PC-3 (cell line): Measurements from ENCODE around the gene TMEM140. TPM values are rescaled to one million over a fixed set of nuclear protein-coding genes. Genes with fewer than 3 reads are reported as not detected.

Experiments
- ATAC-seq: fragments of 200-7000 bp; cut with Tn5 transposase; 2 replicates; pipeline ENCODE4 v1.9.1; 2020; ENCODE audit warnings: mild to moderate bottlenecking, moderate library complexity
- BruUV-seq: library from RNA; stranded (reverse); fragments of 400-500 nt; replicated peaks from 2 replicates; lab custom pipeline; 2021; lab: Mats Ljungman, UMichigan
- CTCF ChIA-PET: fragments of 300-600 bp; sonication (Branson Sonifier 250); formaldehyde crosslinking; loops from one replicate; lab custom pipeline; 2022; ENCODE audit warnings: antibody characterized with exemption; lab: Charles Lee
- POLR2A ChIA-PET: fragments of 300-600 bp; sonication (Branson Sonifier 250); formaldehyde crosslinking; loops from one replicate; lab custom pipeline; 2022; ENCODE audit warnings: antibody characterized with exemption; ENCODE audit not compliant: unreplicated experiment; lab: Charles Lee
- DNase-seq: peaks from one replicate; pipeline ENCODE4 v3.0.0-alpha.2; 2015
- H2AFZ ChIP-seq: fragments of 300-600 bp; sonication (generic); 2 replicates; pipeline ENCODE4 v1.6.0; 2016; ENCODE audit warnings: antibody characterized with exemption, low read length
- H3F3A ChIP-seq: fragments of 300-600 bp; sonication (generic); one replicate; pipeline ENCODE4 v1.6.0; 2017; ENCODE audit warnings: antibody characterized with exemption, low read length, control low read depth, mild to moderate bottlenecking; ENCODE audit not compliant: unreplicated experiment
- H3K27ac ChIP-seq: fragments of 300-600 bp; sonication (generic); 2 replicates; pipeline ENCODE4 v1.5.1; 2016; ENCODE audit warnings: mild to moderate bottlenecking, low read length
- H3K27me3 ChIP-seq: fragments of 300-600 bp; sonication (generic); 2 replicates; pipeline ENCODE4 v1.6.1; 2016; ENCODE audit warnings: low read length, mixed read lengths
- H3K36me3 ChIP-seq: fragments of 300-600 bp; sonication (generic); 2 replicates; pipeline ENCODE4 v1.6.1; 2016; ENCODE audit warnings: low read depth, mixed run types, low read length, mixed read lengths
- H3K4me1 ChIP-seq: fragments of 300-600 bp; sonication (generic); 2 replicates; pipeline ENCODE4 v1.5.1; 2016; ENCODE audit warnings: low read length; ENCODE audit not compliant: insufficient read depth
- H3K4me2 ChIP-seq: fragments of 300-600 bp; sonication (generic); 2 replicates; pipeline ENCODE4 v1.6.0; 2016; ENCODE audit warnings: low read length
- H3K4me3 ChIP-seq: fragments of 300-600 bp; sonication (generic); 2 replicates; pipeline ENCODE4 v1.5.1; 2016; ENCODE audit warnings: mild to moderate bottlenecking, low read length, mixed read lengths
- H3K79me2 ChIP-seq: fragments of 300-600 bp; sonication (generic); 2 replicates; pipeline ENCODE4 v1.6.1; 2017; ENCODE audit warnings: low read length, mixed read lengths
- H3K9ac ChIP-seq: fragments of 300-600 bp; sonication (generic); 2 replicates; pipeline ENCODE4 v1.6.0; 2016; ENCODE audit warnings: mild to moderate bottlenecking, low read length
- H3K9me2 ChIP-seq: fragments of 300-600 bp; sonication (generic); replicated peaks from 2 replicates; pipeline ENCODE4 v1.6.1; 2016; ENCODE audit warnings: mixed run types, low read length, mixed read lengths
- H3K9me3 ChIP-seq: fragments of 300-600 bp; sonication (generic); 2 replicates; pipeline ENCODE4 v1.6.1; 2016; ENCODE audit warnings: low read length, mixed read lengths
- H4K20me1 ChIP-seq: fragments of 300-600 bp; sonication (generic); 2 replicates; pipeline ENCODE4 v1.6.1; 2016; ENCODE audit warnings: low read length, mixed read lengths
- EZH2 ChIP-seq: fragments of 300-600 bp; sonication (generic); IDR thresholded peaks from one replicate; pipeline ENCODE4 v1.6.1; 2017; ENCODE audit warnings: antibody characterized with exemption, mild to moderate bottlenecking, low read length; ENCODE audit not compliant: unreplicated experiment
- EZH2phosphoT487 ChIP-seq: fragments of 300-600 bp; sonication (generic); IDR thresholded peaks from 2 replicates; pipeline ENCODE4 v1.6.1; 2018; ENCODE audit warnings: mild to moderate bottlenecking, antibody characterized with exemption, low read length, borderline replicate concordance
- intact Hi-C: fragments of 100-400 bp; cut with micrococcal nuclease; formaldehyde crosslinking; loops from 2 replicates; pipeline ENCODE4 v1.9.0; 2023
- total RNA-seq: library from RNA; depleted of rRNA; stranded (reverse); fragments of >200 nt; gene quantifications from 2 replicates; pipeline ENCODE4 v1.2.3, GENCODE V29; 2014
- TF ChIP-seq, protein P1 (sequence below): fragments of 300-600 bp; sonication (generic); conservative IDR thresholded peaks from 2 replicates; pipeline ENCODE4 v1.5.1; 2017; ENCODE audit warnings: antibody characterized with exemption, low read depth, mild to moderate bottlenecking, low read length

Gene TMEM140
- total RNA-seq, 1 experiment from 2014 or later, result not detected

DNA sequence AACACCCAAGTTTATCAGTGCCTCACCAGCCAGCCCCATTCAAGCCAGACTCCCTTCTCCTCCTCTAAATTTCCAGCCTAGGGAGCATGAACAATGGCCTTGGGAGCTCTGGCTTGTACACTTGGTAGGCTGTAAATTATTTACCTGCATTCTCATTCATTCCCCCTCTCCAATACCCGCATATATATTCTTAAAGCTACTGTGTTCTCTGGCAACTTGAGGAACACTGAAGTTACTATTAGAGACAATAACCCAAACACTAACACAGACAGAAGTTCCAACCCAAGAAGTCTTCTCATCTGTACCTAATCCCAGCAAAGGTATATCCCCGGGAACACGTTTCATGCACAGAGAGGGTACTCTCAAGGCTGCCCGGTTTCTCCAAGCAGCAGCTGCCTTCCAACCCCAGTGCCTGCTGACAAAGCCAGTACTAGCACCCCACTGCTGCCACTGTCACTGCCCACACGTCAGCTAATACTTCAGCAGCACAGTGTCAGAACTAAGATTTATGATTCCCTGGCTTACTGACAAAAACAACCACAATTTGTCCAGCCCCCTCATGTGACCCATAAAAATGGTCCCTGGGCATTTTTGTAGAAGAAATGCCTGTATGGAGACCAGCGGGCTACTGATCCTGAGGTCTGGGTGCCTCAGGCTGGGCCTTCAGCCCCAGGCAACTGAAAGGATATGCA, 60.4 kb downstream of the TMEM140 start:
- H3K9ac ChIP-seq, result no peak overlapping the region
- no peaks in the 10 kb centered on the region for H3K79me2 ChIP-seq
- no peak overlapping the region for H3K27ac ChIP-seq
- no peak overlapping the region for H3K4me3 ChIP-seq
- CTCF ChIA-PET, result no interaction called here
- DNase-seq (no peak), ATAC-seq (no peak)
- no peaks in the 10 kb centered on the region for H3K27me3 ChIP-seq
- POLR2A ChIA-PET, result no interaction called here
- no TSS peak for BruUV-seq
- H4K20me1 ChIP-seq, result no peaks in the 10 kb centered on the region
- no peak overlapping the region for H3K4me2 ChIP-seq
- H3K9me2 ChIP-seq, result no peaks in the 10 kb centered on the region
- H3F3A ChIP-seq, result no peaks in the 10 kb centered on the region
- TF ChIP-seq EZH2phosphoT487 (no peak), EZH2 (no peak)
- TF ChIP-seq, protein P1, sequence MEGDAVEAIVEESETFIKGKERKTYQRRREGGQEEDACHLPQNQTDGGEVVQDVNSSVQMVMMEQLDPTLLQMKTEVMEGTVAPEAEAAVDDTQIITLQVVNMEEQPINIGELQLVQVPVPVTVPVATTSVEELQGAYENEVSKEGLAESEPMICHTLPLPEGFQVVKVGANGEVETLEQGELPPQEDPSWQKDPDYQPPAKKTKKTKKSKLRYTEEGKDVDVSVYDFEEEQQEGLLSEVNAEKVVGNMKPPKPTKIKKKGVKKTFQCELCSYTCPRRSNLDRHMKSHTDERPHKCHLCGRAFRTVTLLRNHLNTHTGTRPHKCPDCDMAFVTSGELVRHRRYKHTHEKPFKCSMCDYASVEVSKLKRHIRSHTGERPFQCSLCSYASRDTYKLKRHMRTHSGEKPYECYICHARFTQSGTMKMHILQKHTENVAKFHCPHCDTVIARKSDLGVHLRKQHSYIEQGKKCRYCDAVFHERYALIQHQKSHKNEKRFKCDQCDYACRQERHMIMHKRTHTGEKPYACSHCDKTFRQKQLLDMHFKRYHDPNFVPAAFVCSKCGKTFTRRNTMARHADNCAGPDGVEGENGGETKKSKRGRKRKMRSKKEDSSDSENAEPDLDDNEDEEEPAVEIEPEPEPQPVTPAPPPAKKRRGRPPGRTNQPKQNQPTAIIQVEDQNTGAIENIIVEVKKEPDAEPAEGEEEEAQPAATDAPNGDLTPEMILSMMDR, result no peak
- H3K36me3 ChIP-seq, result no peaks in the 10 kb centered on the region
- H3K4me1 ChIP-seq, result peaks cover 8% of the 10 kb centered on the region; the same call in 1 of the 2 replicates
- intact Hi-C loops, result no loop called here
- H2AFZ ChIP-seq, result no peak overlapping the region
- H3K9me3 ChIP-seq, result no peaks in the 10 kb centered on the region

DNA sequence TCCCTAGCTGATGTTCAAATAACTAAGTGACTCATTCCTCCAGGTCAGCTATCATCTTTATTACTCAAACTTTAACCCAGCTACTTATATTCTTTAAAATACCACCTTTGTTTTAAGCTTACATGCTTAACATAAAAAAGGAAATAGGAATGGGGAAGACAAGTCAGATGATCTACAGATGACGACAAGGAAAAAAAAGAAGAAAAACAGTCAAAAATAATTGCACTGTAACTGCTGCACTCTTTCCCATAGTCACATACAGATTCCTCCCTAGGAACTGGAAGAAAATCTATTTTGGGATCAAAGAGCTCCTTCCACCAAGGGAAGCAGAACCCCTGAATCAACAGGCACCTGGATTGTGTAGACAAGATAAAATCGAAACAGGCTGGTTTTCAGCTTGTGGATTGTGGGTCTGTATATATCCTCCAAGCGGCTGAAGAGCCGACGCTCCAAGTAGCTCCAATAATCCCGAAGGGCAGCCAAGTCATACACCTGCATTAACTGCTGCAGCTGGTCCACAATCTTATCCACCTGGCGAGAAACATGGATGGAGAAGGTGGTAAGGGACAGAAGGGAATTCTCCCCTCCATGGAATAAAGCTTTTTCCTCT, 61.5 kb downstream of the TMEM140 start:
- Histone ChIP-seq H3K9me3 (no peaks in the 10 kb centered on the region), H3K79me2 (no peaks in the 10 kb centered on the region), H4K20me1 (no peaks in the 10 kb centered on the region), H3K27ac (no peak overlapping the region), H2AFZ (no peak overlapping the region), H3K27me3 (no peaks in the 10 kb centered on the region), H3K4me1 (peaks cover 8% of the 10 kb centered on the region; the same call in 1 of the 2 replicates), H3K4me3 (no peak overlapping the region), H3K9me2 (no peaks in the 10 kb centered on the region), H3K4me2 (no peak overlapping the region), H3K9ac (no peak overlapping the region), H3K36me3 (no peaks in the 10 kb centered on the region), H3F3A (no peaks in the 10 kb centered on the region)
- no peak for DNase-seq
- ATAC-seq, result no peak
- no TSS peak for BruUV-seq
- TF ChIP-seq EZH2phosphoT487 (no peak), EZH2 (no peak)
- TF ChIP-seq, protein P1, result no peak
- POLR2A ChIA-PET, result no interaction called here
- intact Hi-C loops, result no loop called here
- CTCF ChIA-PET, result no interaction called here

DNA sequence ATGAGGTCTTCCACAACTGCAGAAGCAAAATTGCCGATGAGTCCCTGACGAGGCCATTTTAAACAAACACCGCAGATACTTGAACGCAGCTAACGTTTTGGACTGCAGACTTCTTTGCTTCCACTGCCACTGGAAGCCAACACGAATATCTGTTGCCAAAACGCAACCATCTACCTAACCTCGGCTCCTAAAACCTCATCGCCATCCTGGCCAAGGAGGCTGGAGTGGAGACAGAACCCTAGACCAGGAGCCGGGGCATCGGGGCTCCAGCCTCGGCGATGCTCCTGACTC, 63.0 kb downstream of the TMEM140 start:
- Histone ChIP-seq H3K36me3 (no peaks in the 10 kb centered on the region), H3K27me3 (no peaks in the 10 kb centered on the region), H3K9ac (peak overlapping the region; percentile 76), H3K9me2 (no peaks in the 10 kb centered on the region), H3F3A (no peaks in the 10 kb centered on the region), H3K9me3 (no peaks in the 10 kb centered on the region), H3K4me1 (peaks cover 8% of the 10 kb centered on the region; the same call in 1 of the 2 replicates), H3K4me2 (peak overlapping the region; percentile 87), H2AFZ (peak overlapping the region; percentile 97), H3K79me2 (no peaks in the 10 kb centered on the region), H4K20me1 (no peaks in the 10 kb centered on the region), H3K27ac (no peak overlapping the region), H3K4me3 (peak overlapping the region; percentile 100)
- DNase-seq (peak; percentile 19), ATAC-seq (peak; percentile 6)
- POLR2A ChIA-PET, result interaction anchor here (0.6 kb wide), 1 partner anchor 40 kb away, joined by 13 read pairs; the partner anchor contains the start of gene CYREN
- CTCF ChIA-PET, result no interaction called here
- intact Hi-C loops, result loop anchor here (2.0 to 10.0 kb wide), 3 partner anchors 40 to 224 kb away; partner anchors contain the start of genes AGBL3 and CYREN
- BruUV-seq, result no TSS peak
- TF ChIP-seq, protein P1, result no peak
- no peak for TF ChIP-seq EZH2
- TF ChIP-seq EZH2phosphoT487, result no peak
